Loucy (cell line): ENCODE results near the gene GGT7.

Experiments
- CTCF ChIP-seq: fragments of 200-600 bp; sonication (generic); conservative IDR thresholded peaks from 2 replicates; pipeline ENCODE4 v1.5.1; 2014; ENCODE audit warnings: mild to moderate bottlenecking, antibody characterized with exemption, low read length
- EZH2phosphoT487 ChIP-seq: fragments of 200-600 bp; IDR thresholded peaks from 2 replicates; pipeline ENCODE4 v1.6.1; 2018; ENCODE audit warnings: antibody characterized with exemption, mild to moderate bottlenecking, moderate library complexity, borderline replicate concordance

DNA sequence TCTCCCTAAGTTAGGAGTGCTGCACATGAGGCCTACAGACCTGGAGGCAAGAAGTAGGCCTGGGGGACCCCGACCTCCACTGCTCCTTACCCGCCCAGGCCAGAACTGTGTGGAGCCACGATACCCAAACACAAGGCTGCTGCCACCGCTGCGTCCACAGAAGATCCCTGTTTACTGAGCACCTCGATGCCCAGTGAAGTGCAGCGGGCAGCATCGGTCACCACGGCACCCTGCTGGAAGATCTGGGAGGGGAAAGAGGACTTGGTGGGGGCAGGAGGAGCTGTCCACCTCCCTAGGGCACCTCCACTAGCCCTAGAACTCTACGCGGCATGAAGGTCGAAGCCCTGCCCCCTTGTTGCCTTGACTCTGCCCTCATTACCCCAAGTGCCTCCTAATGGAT lies 9.9 kb downstream of the GGT7 start:
- TF ChIP-seq CTCF (no peak), EZH2phosphoT487 (no peak)
